GM12878 (cell line): ENCODE data around the gene TARDBP. TPM values are rescaled to one million over a fixed set of nuclear protein-coding genes. Genes with fewer than 3 reads are reported as not detected.
A peak's percentile ranks its signal among the peaks of the same experiment; 100 is the strongest.

Experiments used
- BCL11A ChIP-seq: IDR thresholded peaks from 2 replicates; pipeline ENCODE4 v1.6.1; 2011; ENCODE audit warnings: low read depth, low read length
- BHLHE40 ChIP-seq, 2 experiments: fragments of 450-650 bp in 1 of 2; IDR thresholded peaks; 2 replicates each; pipeline ENCODE4 v1.6.1; 2011 to 2017; ENCODE audit warnings: low read depth in 2 of 2, borderline replicate concordance in 1 of 2, improper control_type of control experiment in 1 of 2, low read length in 1 of 2, mild to moderate bottlenecking in 1 of 2
- BMI1 ChIP-seq: fragments of 450-650 bp; IDR thresholded peaks from 2 replicates; pipeline ENCODE4 v1.6.1; 2016; ENCODE audit warnings: mild to moderate bottlenecking, moderate library complexity, borderline replicate concordance
- CBFB ChIP-seq: IDR thresholded peaks from 2 replicates; pipeline ENCODE4 v1.6.1; 2016; ENCODE audit warnings: antibody characterized with exemption, low read depth
- CBX5 ChIP-seq: sonication (generic); IDR thresholded peaks from 2 replicates; pipeline ENCODE4 v1.6.1; 2016; ENCODE audit warnings: low read depth, moderate library complexity, mild to moderate bottlenecking, inconsistent platforms
- DPF2 ChIP-seq: fragments of 450-650 bp; IDR thresholded peaks from 2 replicates; pipeline ENCODE4 v1.6.1; 2017; ENCODE audit warnings: mild to moderate bottlenecking
- EGR1 ChIP-seq, 2 experiments: IDR thresholded peaks; 1 replicate in 1 of 2; 2 replicates in 1 of 2; pipeline ENCODE4 v1.6.1; 2011 to 2012; ENCODE audit warnings: low read depth in 2 of 2, low read length in 2 of 2, borderline replicate concordance in 1 of 2, mild to moderate bottlenecking in 1 of 2, moderate library complexity in 1 of 2
- ESRRA ChIP-seq: IDR thresholded peaks from 2 replicates; pipeline ENCODE4 v1.6.1; 2012; ENCODE audit warnings: mild to moderate bottlenecking, low read length, improper control_type of control experiment
- HCFC1 ChIP-seq: fragments of 150-350 bp; IDR thresholded peaks from 2 replicates; pipeline ENCODE4 v1.6.1; 2014; ENCODE audit warnings: low read length
- IRF4 ChIP-seq: IDR thresholded peaks from 2 replicates; pipeline ENCODE4 v1.6.1; 2011; ENCODE audit warnings: low read depth, low read length
- KAT2A ChIP-seq: conservative IDR thresholded peaks from 2 replicates; pipeline ENCODE4 v1.6.1; 2011; ENCODE audit warnings: low read depth, low read length; ENCODE audit not compliant: control insufficient read depth
- KDM1A ChIP-seq: fragments of 200-600 bp; sonication (generic); IDR thresholded peaks from 2 replicates; pipeline ENCODE4 v1.6.1; 2016; ENCODE audit warnings: borderline replicate concordance
- MYB ChIP-seq: fragments of 150-350 bp; IDR thresholded peaks from 2 replicates; pipeline ENCODE4 v1.6.1; 2014; ENCODE audit warnings: mild to moderate bottlenecking, low read depth, low read length, borderline replicate concordance
- PAX8 ChIP-seq: fragments of 450-650 bp; IDR thresholded peaks from 2 replicates; pipeline ENCODE4 v1.6.1; 2017; ENCODE audit warnings: mild to moderate bottlenecking, moderate library complexity
- RB1 ChIP-seq: fragments of 450-650 bp; formaldehyde crosslinking; IDR thresholded peaks from 2 replicates; pipeline ENCODE4 v1.6.1; 2017; ENCODE audit warnings: mild to moderate bottlenecking, borderline replicate concordance
- SMAD5 ChIP-seq: IDR thresholded peaks from 2 replicates; pipeline ENCODE4 v1.6.1; 2016; ENCODE audit warnings: antibody characterized with exemption, low read depth
- SUPT20H ChIP-seq: IDR thresholded peaks from 2 replicates; pipeline ENCODE4 v1.6.1; 2011; ENCODE audit warnings: low read depth, mild to moderate bottlenecking, low read length, moderate library complexity, borderline replicate concordance; ENCODE audit not compliant: control insufficient read depth
- WRNIP1 ChIP-seq: IDR thresholded peaks from 2 replicates; pipeline ENCODE4 v1.6.1; 2011; ENCODE audit warnings: low read depth, low read length, improper control_type of control experiment, borderline replicate concordance
- ZNF217 ChIP-seq: fragments of 450-650 bp; IDR thresholded peaks from 2 replicates; pipeline ENCODE4 v1.6.1; 2017; ENCODE audit warnings: antibody characterized with exemption, mild to moderate bottlenecking
- ZSCAN29 ChIP-seq: fragments of 450-650 bp; IDR thresholded peaks from 2 replicates; pipeline ENCODE4 v1.6.1; 2017; ENCODE audit warnings: mild to moderate bottlenecking, moderate library complexity
- polyA plus RNA-seq, 11 experiments: library from polyadenylated mRNA; depleted of rRNA in 4 of 11; unstranded in 6 of 11; stranded (reverse) in 5 of 11; fragments of >200 nt; fragmentation: Nextera tagmentation in 4 of 11; fragmentation: Illumina TruSeq in 1 of 11; extraction: Ambion mirVana in 4 of 11; extraction: Trizol in 1 of 11; gene quantifications; 1 replicate in 1 of 11; 2 replicates in 10 of 11; pipeline versions ENCODE4 v1.2.1 to v1.2.3, GENCODE V29; 2011 to 2016; ENCODE audit warnings: inconsistent platforms in 2 of 11, missing spikeins in 2 of 11, low read depth in 1 of 11
- total RNA-seq, 4 experiments: library from RNA; depleted of rRNA in 3 of 4; stranded (reverse); fragments of >200 nt in 3 of 4; fragmentation: Illumina TruSeq in 1 of 4; extraction: Trizol in 1 of 4; gene quantifications; 2 replicates each; pipeline versions ENCODE4 v1.2.1 to v1.2.3, GENCODE V29; 2013 to 2021
- TF ChIP-seq, protein P1 (sequence below): fragments of 450-650 bp; IDR thresholded peaks from 2 replicates; pipeline ENCODE4 v1.6.1; 2017; ENCODE audit warnings: mild to moderate bottlenecking, moderate library complexity
- TF ChIP-seq, protein P2 (sequence below): fragments of 450-650 bp; IDR thresholded peaks from 2 replicates; pipeline ENCODE4 v1.6.1; 2018; ENCODE audit warnings: borderline replicate concordance, mild to moderate bottlenecking; ENCODE audit not compliant: partially characterized antibody
- TF ChIP-seq, protein P3 (sequence below): IDR thresholded peaks from 2 replicates; pipeline ENCODE4 v1.6.1; 2011; ENCODE audit warnings: mild to moderate bottlenecking, low read depth, low read length, moderate library complexity; ENCODE audit not compliant: insufficient replicate concordance

TARDBP gene
- total and polyA plus RNA-seq, 10 of the 15 experiments (the other 5 are each of a cell fraction or from before 2014, with no cell fraction given), result 55.6 to 318 (median 192) TPM

DNA sequence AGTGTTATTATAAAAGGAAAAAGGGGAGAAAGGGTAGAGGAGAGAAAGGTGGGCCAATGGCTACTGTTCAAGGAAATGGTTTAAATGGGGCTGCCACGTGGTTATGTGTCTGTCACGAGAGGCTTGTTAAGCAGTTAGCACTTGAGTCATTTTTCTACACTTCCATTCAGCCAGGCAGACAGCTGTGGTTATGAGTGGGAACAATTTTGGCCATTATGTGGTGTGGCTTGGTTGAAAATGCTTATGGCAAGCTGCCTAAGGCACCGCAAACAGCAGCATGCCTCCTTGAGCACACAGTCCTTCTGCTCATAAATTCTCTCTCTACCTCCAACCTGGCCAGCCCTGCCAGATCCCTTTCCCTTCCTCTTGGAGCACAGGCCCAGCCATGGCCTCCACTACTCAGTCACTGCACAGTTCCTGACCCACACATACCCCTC lies 50.5 kb downstream of the TARDBP start (continued):
- TF ChIP-seq BCL11A, result peak; percentile 96
- TF ChIP-seq ZSCAN29, result 0 out of 2 replicates have a peak, but pooled peaks have one; percentile 22
- TF ChIP-seq CBX5, result peak; percentile 71; the same call in 1 of the 2 replicates
- TF ChIP-seq PAX8, result no peak
- TF ChIP-seq HCFC1, result no peak
- TF ChIP-seq ESRRA, result no peak
- no peak for TF ChIP-seq SMAD5
- TF ChIP-seq, protein P1, sequence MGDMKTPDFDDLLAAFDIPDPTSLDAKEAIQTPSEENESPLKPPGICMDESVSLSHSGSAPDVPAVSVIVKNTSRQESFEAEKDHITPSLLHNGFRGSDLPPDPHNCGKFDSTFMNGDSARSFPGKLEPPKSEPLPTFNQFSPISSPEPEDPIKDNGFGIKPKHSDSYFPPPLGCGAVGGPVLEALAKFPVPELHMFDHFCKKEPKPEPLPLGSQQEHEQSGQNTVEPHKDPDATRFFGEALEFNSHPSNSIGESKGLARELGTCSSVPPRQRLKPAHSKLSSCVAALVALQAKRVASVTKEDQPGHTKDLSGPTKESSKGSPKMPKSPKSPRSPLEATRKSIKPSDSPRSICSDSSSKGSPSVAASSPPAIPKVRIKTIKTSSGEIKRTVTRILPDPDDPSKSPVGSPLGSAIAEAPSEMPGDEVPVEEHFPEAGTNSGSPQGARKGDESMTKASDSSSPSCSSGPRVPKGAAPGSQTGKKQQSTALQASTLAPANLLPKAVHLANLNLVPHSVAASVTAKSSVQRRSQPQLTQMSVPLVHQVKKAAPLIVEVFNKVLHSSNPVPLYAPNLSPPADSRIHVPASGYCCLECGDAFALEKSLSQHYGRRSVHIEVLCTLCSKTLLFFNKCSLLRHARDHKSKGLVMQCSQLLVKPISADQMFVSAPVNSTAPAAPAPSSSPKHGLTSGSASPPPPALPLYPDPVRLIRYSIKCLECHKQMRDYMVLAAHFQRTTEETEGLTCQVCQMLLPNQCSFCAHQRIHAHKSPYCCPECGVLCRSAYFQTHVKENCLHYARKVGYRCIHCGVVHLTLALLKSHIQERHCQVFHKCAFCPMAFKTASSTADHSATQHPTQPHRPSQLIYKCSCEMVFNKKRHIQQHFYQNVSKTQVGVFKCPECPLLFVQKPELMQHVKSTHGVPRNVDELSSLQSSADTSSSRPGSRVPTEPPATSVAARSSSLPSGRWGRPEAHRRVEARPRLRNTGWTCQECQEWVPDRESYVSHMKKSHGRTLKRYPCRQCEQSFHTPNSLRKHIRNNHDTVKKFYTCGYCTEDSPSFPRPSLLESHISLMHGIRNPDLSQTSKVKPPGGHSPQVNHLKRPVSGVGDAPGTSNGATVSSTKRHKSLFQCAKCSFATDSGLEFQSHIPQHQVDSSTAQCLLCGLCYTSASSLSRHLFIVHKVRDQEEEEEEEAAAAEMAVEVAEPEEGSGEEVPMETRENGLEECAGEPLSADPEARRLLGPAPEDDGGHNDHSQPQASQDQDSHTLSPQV, result no peak
- TF ChIP-seq, protein P2, sequence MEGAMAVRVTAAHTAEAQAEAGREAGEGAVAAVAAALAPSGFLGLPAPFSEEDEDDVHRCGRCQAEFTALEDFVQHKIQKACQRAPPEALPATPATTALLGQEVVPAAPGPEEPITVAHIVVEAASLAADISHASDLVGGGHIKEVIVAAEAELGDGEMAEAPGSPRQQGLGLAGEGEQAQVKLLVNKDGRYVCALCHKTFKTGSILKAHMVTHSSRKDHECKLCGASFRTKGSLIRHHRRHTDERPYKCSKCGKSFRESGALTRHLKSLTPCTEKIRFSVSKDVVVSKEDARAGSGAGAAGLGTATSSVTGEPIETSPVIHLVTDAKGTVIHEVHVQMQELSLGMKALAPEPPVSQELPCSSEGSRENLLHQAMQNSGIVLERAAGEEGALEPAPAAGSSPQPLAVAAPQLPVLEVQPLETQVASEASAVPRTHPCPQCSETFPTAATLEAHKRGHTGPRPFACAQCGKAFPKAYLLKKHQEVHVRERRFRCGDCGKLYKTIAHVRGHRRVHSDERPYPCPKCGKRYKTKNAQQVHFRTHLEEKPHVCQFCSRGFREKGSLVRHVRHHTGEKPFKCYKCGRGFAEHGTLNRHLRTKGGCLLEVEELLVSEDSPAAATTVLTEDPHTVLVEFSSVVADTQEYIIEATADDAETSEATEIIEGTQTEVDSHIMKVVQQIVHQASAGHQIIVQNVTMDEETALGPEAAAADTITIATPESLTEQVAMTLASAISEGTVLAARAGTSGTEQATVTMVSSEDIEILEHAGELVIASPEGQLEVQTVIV, result no peak
- TF ChIP-seq RB1, result no peak
- TF ChIP-seq, protein P3, sequence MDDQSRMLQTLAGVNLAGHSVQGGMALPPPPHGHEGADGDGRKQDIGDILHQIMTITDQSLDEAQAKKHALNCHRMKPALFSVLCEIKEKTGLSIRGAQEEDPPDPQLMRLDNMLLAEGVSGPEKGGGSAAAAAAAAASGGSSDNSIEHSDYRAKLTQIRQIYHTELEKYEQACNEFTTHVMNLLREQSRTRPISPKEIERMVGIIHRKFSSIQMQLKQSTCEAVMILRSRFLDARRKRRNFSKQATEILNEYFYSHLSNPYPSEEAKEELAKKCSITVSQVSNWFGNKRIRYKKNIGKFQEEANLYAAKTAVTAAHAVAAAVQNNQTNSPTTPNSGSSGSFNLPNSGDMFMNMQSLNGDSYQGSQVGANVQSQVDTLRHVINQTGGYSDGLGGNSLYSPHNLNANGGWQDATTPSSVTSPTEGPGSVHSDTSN, result peak; percentile 37
- 0 out of 2 replicates have a peak, but pooled peaks have one; percentile 56 for TF ChIP-seq MYB
- no peak for TF ChIP-seq KAT2A
- TF ChIP-seq DPF2, result peak; percentile 95
- TF ChIP-seq EGR1 (IDR thresholded peaks at IDR 0.05; ENCODE audit: borderline replicate concordance in 1 of 2, low read depth in 2 of 2, low read length in 2 of 2), result no peak
- 0 out of 2 replicates have a peak, but pooled peaks have one; percentile 42 for TF ChIP-seq ZNF217
- peak; percentile 96 for TF ChIP-seq CBFB
- TF ChIP-seq KDM1A, result no peak
- TF ChIP-seq SUPT20H, result no peak
- no peak for TF ChIP-seq WRNIP1
- TF ChIP-seq BMI1, result peak; percentile 61; the same call in 1 of the 2 replicates
- TF ChIP-seq BHLHE40 (IDR thresholded peaks at IDR 0.05; ENCODE audit: borderline replicate concordance in 1 of 2, low read depth in 2 of 2, low read length in 1 of 2), result peak; percentile 99
- TF ChIP-seq IRF4, result peak; percentile 80
